MM.1S (cell line): ENCODE data around the gene LRMDA.
"Not testable (repeated sequence)": the region's sequence is repeated elsewhere in the genome, so short reads cannot be mapped to it uniquely, and the experiment has no call there.

Source experiments
- DNase-seq: peaks from one replicate; pipeline ENCODE4 v3.0.0-alpha.2; 2015
- H2AFZ ChIP-seq: fragments of 300-600 bp; sonication (generic); 2 replicates; pipeline ENCODE4 v1.6.0; 2016; ENCODE audit warnings: antibody characterized with exemption, low read length
- H3F3A ChIP-seq: fragments of 300-600 bp; sonication (generic); 2 replicates; pipeline ENCODE4 v1.6.1; 2016; ENCODE audit warnings: mild to moderate bottlenecking, antibody characterized with exemption, low read length, moderate library complexity, mixed read lengths; ENCODE audit not compliant: insufficient read depth
- H3K27ac ChIP-seq: fragments of 300-600 bp; sonication (generic); 2 replicates; pipeline ENCODE4 v1.5.1; 2016; ENCODE audit warnings: mild to moderate bottlenecking, low read length
- H3K27me3 ChIP-seq: fragments of 300-600 bp; sonication (generic); replicated peaks from 2 replicates; pipeline ENCODE4 v1.6.0; 2016; ENCODE audit warnings: low read length; ENCODE audit not compliant: insufficient read depth
- H3K36me3 ChIP-seq: fragments of 300-600 bp; sonication (generic); replicated peaks from 2 replicates; pipeline ENCODE4 v1.6.1; 2016; ENCODE audit warnings: mild to moderate bottlenecking, low read length, mixed read lengths; ENCODE audit not compliant: insufficient read depth
- H3K4me1 ChIP-seq: fragments of 300-600 bp; sonication (generic); 2 replicates; pipeline ENCODE4 v1.6.1; 2016; ENCODE audit warnings: low read length, mixed read lengths
- H3K4me2 ChIP-seq: fragments of 300-600 bp; sonication (generic); 2 replicates; pipeline ENCODE4 v1.6.0; 2016; ENCODE audit warnings: low read depth, low read length
- H3K4me3 ChIP-seq: fragments of 300-600 bp; sonication (generic); 2 replicates; pipeline ENCODE4 v1.5.1; 2016; ENCODE audit warnings: low read length, mixed read lengths
- H3K79me2 ChIP-seq: fragments of 300-600 bp; sonication (generic); 2 replicates; pipeline ENCODE4 v1.6.1; 2016; ENCODE audit warnings: mixed run types, low read length, mixed read lengths
- H3K9ac ChIP-seq: fragments of 300-600 bp; sonication (generic); 2 replicates; pipeline ENCODE4 v1.6.1; 2016; ENCODE audit warnings: low read length, mixed read lengths
- H3K9me2 ChIP-seq: fragments of 300-600 bp; sonication (generic); replicated peaks from 2 replicates; pipeline ENCODE4 v1.6.1; 2016; ENCODE audit warnings: mild to moderate bottlenecking, low read length, mixed read lengths; ENCODE audit not compliant: insufficient read depth
- H3K9me3 ChIP-seq: fragments of 300-600 bp; sonication (generic); replicated peaks from 2 replicates; pipeline ENCODE4 v1.6.1; 2016; ENCODE audit warnings: mild to moderate bottlenecking, low read length, mixed read lengths; ENCODE audit not compliant: insufficient read depth
- H4K20me1 ChIP-seq: fragments of 300-600 bp; sonication (generic); 2 replicates; pipeline ENCODE4 v1.6.1; 2016; ENCODE audit warnings: mild to moderate bottlenecking, low read length, moderate library complexity, mixed read lengths; ENCODE audit not compliant: insufficient read depth
- EZH2 ChIP-seq: fragments of 300-600 bp; sonication (generic); optimal IDR thresholded peaks from 2 replicates; pipeline ENCODE3; 2017; ENCODE audit warnings: low read depth, mild to moderate bottlenecking, antibody characterized with exemption, low read length, mixed read lengths
- EZH2phosphoT487 ChIP-seq: fragments of 300-600 bp; sonication (generic); IDR thresholded peaks from 2 replicates; pipeline ENCODE4 v1.6.1; 2018; ENCODE audit warnings: antibody characterized with exemption, low read length
- TF ChIP-seq, protein P1 (sequence below): fragments of 300-600 bp; sonication (generic); IDR thresholded peaks from 2 replicates; pipeline ENCODE4 v1.5.1; 2016; ENCODE audit warnings: antibody characterized with exemption, low read length, mixed read lengths

The LRMDA gene

DNA sequence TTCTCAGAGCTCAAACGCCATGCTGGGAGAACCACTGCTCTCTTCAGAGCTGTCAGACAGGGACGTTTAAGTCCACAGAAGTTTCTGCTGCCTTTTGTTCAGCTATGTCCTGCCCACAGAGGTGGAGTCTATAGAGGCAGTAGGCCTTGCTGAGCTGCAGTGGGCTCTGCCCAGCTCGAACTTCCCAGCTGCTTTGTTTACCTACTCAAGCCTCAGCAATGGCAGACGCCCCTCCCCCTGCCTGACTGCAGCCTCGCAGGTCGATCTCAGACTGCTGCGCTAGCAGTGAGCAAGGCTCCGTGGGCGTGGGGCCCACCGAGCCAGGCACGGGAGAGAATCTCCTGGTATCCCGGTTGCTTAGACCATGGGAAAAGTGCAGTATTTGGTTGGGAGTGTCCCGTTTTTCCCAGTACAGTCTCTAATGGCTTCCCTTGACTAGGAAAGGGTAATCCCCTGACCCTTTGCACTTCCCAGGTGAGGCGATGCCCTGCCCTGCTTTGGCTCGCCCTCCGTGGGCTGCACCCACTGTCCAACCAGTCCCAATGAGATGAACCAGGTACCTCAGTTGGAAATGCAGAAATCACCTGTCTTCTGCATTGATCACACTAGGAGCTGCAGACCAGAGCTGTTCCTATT is 89.9 kb downstream of the LRMDA start:
- not testable (repeated sequence) for H3K27me3 ChIP-seq, H3K27ac ChIP-seq, H3K79me2 ChIP-seq, H4K20me1 ChIP-seq, DNase-seq, H3K4me3 ChIP-seq, H3K9me3 ChIP-seq, H3K36me3 ChIP-seq, H3K9me2 ChIP-seq, H3K4me2 ChIP-seq, H3F3A ChIP-seq, H2AFZ ChIP-seq, H3K4me1 ChIP-seq, H3K9ac ChIP-seq

DNA sequence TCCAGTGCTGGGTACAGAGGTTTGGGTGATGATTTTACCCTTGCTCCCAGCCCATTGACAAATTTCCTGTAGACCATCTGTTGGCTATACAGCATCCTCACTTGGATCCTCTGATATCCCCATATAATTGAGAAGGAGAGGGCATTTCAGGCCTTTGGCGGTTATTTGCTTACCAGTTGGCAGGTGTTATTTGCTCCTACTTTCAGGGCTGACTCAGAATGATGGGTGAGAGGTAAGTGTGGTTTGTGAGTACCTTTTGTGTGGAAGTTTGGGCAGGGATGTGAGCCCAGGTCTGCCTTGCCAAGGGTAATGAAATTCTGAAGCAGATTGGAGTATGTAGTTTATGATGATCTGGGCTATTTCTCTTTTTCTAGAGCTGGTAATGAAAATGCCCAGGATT is 93.6 kb downstream of the LRMDA start:
- Histone ChIP-seq H3K9ac (no peak overlapping the region), H3K9me3 (no peaks in the 10 kb centered on the region), H3K27ac (no peak overlapping the region), H3K9me2 (no peaks in the 10 kb centered on the region), H3K4me1 (peaks cover 6% of the 10 kb centered on the region; the same call in 1 of the 2 replicates), H4K20me1 (no peaks in the 10 kb centered on the region), H3K4me3 (no peak overlapping the region), H3K79me2 (no peaks in the 10 kb centered on the region), H3F3A (no peaks in the 10 kb centered on the region), H3K36me3 (no peaks in the 10 kb centered on the region), H3K27me3 (no peaks in the 10 kb centered on the region), H2AFZ (no peak overlapping the region), H3K4me2 (no peak overlapping the region)
- TF ChIP-seq EZH2phosphoT487 (no peak), EZH2 (no peak)
- TF ChIP-seq, protein P1, sequence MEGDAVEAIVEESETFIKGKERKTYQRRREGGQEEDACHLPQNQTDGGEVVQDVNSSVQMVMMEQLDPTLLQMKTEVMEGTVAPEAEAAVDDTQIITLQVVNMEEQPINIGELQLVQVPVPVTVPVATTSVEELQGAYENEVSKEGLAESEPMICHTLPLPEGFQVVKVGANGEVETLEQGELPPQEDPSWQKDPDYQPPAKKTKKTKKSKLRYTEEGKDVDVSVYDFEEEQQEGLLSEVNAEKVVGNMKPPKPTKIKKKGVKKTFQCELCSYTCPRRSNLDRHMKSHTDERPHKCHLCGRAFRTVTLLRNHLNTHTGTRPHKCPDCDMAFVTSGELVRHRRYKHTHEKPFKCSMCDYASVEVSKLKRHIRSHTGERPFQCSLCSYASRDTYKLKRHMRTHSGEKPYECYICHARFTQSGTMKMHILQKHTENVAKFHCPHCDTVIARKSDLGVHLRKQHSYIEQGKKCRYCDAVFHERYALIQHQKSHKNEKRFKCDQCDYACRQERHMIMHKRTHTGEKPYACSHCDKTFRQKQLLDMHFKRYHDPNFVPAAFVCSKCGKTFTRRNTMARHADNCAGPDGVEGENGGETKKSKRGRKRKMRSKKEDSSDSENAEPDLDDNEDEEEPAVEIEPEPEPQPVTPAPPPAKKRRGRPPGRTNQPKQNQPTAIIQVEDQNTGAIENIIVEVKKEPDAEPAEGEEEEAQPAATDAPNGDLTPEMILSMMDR: no peak
- DNase-seq: no peak

DNA sequence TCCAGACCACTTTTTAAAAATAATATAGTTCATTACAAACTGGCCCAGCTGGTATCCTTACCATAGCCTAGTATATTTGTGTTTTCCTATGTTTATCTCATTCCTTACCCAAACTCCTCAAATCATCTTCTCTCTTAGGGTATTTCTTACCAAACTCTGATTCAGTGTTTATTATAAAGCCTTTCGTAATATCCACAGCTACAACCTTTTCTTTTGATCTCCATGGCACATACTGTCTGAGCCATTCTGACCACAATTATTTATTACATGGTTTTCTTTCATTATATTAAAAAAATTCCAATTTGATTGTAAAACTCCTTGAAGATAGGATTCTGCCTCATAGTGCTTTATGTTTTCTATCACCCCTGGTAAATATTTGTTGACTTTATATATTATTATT is 94.2 kb downstream of the LRMDA start:
- H4K20me1 ChIP-seq: no peaks in the 10 kb centered on the region
- H3K9me2 ChIP-seq: no peaks in the 10 kb centered on the region
- H3F3A ChIP-seq: no peaks in the 10 kb centered on the region
- no peaks in the 10 kb centered on the region for H3K79me2 ChIP-seq
- H3K27me3 ChIP-seq: no peaks in the 10 kb centered on the region
- DNase-seq: no peak
- H3K4me3 ChIP-seq: no peak overlapping the region
- TF ChIP-seq EZH2phosphoT487 (no peak), EZH2 (no peak)
- TF ChIP-seq, protein P1: no peak
- no peak overlapping the region for H3K4me2 ChIP-seq
- H3K9me3 ChIP-seq: no peaks in the 10 kb centered on the region
- no peak overlapping the region for H3K27ac ChIP-seq
- no peak overlapping the region for H3K9ac ChIP-seq
- peaks cover 6% of the 10 kb centered on the region; the same call in 1 of the 2 replicates for H3K4me1 ChIP-seq
- H2AFZ ChIP-seq: no peak overlapping the region
- H3K36me3 ChIP-seq: no peaks in the 10 kb centered on the region

DNA sequence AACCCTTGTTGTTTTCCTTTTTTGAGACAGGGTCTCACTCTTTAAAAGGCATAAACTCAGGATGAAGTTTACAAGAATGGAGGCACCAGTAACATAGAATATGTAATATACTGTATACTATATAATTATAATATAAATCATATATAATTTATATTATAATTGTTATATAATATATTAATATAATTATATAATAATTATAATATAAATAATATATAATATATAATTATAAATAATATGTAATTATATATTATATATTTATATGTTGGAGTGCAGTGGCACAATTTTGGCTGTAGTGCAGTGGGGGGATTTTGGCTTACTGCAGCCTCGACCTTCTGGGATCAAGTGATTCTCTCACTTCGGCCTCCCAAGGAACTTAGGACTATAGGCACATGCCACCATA is 96.1 kb downstream of the LRMDA start:
- TF ChIP-seq, protein P1: no peak
- TF ChIP-seq EZH2phosphoT487: no peak
- no peak for TF ChIP-seq EZH2
- Histone ChIP-seq H3K27ac (no peak overlapping the region), H3K4me3 (no peak overlapping the region), H3K4me1 (peaks cover 6% of the 10 kb centered on the region; the same call in 1 of the 2 replicates), H3K4me2 (no peak overlapping the region), H3K79me2 (no peaks in the 10 kb centered on the region), H3K27me3 (no peaks in the 10 kb centered on the region), H3K9me3 (no peaks in the 10 kb centered on the region), H2AFZ (no peak overlapping the region), H4K20me1 (no peaks in the 10 kb centered on the region), H3K9ac (no peak overlapping the region), H3K9me2 (no peaks in the 10 kb centered on the region), H3F3A (no peaks in the 10 kb centered on the region), H3K36me3 (no peaks in the 10 kb centered on the region)
- no peak for DNase-seq
